ENCODE data around the gene KCNC1.

The KCNC1 gene

DNA sequence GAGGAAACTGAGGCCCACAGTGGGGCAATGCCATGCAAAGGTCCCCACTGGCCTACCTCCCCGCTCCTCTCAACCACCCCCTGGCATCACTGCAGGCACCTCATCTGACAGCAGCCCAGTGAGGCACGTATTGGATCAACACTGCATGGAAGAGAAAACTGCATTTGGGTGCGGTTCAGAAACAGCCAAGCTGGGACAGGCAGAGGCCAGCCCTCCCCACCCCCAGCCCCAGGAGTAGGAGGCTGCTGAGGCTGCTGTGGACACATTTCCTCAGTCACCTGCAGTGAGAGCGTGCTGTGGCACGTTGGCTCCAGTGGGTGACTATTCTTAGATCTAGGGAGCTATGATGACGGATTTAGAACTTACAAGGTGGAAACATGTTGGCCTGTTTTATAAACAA is 63.7 kb downstream of the KCNC1 start:
- DNase-seq, result no peak

DNA sequence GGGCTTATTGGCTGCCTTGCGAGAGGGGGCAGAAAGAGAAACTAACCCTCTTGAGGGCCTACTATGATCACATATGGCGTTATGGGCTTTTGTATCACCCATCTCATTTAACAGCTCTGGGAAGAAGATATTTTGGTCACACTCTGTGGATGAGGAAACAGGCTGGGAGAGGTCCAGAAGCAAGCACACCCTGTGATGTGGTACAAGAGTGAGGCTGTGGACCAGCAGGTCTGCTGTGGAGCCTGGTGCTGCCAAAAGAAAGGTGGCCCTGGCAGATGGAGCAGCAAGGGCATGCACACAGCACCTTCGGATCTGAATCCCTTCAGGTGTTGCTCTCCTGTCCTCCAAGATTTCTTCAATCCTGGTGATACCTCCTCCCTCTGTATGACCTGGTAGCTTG is 64.1 kb downstream of the KCNC1 start:
- DNase-seq, result no peak

DNA sequence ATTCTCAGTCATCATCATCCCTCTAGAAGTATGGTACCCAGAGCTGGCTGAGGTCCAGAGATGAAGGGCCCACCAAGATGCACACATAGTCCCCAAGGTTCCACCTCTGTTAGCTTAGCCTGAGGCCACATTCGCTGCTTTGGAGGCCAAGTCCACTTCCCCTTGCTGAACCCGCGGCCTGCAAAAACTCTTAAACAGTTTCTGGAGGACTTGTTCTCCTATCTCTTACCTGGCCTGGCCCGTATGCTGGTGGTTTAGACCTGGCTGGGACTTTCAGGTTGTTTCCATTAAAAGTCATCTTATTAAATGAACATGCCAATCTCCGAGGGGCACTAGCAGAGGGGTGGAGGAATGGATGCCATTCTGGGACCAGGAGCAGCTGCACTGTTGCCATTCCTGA is 64.6 kb downstream of the KCNC1 start:
- no peak for DNase-seq

DNA sequence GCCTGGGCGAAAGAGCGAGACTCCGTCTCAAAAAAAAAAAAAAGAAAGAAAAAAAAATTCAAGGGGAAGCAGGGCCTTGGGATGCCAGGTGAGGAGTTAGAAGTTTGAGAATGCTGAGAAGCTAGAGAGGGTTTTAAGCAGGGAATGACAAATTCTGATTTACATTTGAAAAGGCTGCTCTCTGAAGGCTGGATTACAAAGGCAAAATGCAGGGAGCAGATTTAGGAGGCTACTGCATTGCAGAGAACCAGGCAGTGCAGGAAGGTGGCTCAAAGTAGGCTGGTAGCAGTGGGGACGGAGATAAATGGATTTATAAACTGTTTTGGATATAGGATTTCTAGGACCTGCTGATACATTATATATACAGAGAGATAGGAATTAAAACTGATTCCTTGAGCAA is 66.6 kb downstream of the KCNC1 start:
- no peak for DNase-seq

DNA sequence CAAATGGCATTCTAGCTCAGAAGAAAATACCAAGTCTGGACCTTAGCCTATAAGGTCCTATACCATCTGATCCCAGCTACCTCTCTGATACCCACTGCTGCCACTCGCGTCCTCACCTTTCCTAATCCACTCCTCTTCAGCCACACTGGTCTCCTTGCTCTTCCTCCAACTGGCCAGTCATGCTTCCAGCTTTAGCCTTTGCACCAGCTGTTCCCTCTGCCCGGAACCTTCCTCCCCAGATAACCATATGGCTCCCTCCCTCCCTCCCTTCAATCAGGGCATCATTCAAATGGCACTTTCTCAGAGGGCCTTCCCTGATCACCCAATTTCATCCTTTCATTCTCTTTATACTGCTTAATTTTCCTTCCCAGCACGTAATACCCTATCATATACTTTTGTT is 67.9 kb downstream of the KCNC1 start:
- DNase-seq, result no peak

DNA sequence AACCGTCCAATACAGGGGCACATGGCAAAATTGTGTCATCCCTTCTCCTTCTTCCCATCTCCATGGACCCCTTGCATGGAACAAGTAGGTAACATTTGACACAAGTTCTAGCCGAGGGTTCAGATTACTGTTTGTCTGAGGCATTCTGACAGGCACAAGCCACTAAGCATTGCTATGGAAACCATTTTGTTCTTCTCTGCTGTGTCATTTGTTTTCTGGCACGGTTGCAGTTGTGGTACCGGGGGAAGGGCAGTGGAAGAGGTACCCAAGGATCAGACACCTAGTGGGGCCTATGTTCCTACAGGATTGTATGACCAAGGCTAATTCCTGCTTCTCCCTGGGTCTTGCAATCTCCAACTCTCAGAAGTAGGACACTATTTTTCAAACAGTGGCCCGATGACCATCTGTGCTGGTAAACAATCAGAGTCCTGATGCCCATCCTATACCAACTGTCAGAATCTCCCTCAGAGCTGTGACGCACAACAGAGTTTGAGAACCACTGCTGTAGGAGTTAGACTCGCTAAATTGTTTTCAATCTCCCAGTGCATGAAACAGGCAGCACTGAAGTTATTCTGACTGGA is 69.3 kb downstream of the KCNC1 start:
- no peak for DNase-seq

DNA sequence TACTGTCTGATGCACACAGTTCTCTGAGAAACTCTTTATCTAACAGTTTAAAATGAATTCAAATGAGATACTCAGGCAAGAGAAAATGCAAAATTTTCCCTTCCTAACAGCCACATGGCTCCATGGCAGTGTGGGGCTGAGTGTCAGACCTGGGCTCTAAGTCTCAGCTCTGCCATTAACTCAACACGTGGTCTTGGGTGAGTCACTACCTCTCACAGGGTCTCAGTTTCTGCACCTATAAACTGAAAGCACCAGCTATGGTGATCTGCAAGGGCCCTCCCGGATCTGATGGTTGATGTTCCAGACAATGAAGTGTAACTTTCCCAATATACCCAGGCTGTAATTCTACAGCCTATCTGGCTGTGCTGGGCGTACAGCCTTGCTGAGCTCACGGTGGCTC is 70.5 kb downstream of the KCNC1 start:
- DNase-seq, result no peak

DNA sequence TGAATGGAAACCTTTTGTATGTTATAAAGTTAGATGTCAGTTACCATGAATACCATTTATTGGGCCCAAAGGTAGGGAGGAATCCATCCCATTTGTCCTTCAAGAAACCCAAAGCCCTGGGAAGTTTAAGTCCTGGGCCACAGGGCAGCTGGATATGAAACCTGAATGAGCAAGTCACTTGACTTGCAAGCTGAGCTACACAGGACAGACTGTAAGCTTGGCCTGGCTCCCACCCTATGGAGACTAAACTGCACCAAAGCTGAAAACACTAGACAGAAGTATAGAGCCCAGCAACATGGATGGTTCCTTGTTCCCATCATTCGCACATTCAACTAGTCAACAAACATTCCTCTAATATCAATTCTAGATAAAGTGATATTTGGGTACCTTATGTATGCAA is 71.3 kb downstream of the KCNC1 start:
- no peak for DNase-seq

DNA sequence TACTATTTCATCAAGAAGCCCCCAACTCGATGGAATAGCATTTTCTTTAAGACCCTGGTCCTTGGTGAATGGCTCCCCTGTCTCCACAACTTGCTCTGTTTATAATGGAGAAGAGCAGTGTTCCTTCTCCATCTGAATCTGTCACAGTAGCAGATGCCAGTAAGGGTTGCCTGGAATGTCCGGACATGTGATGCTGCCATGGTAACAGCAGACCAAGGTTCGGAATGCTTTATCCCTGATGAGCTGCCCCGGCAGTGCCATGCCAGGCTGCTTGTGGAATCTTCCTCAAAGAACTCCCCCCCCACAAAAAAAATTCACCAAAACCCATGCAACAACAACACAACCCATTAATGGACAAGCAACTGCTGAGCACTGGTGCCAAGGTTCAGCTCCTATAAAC is 72.5 kb downstream of the KCNC1 start:
- no peak for DNase-seq

DNA sequence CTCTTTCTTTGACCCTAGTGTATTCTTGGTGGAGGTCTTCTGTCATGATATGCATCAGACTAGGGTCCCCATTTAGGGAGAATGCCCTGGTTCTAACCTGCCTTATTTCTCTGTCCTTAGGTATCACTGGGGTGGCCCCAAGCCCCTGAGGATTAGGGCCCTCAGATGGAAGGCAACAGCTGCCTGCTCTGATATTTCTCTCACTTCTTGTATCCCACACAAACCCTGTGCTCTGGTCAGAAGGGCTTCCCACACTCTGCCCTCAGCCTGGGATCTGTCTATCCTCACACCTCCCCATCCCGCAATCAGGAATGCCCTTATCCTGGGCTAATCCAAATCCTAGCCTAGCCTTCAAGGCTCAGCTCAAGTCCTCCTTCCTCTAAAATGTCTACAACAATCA is 75.5 kb downstream of the KCNC1 start:
- DNase-seq, result no peak

DNA sequence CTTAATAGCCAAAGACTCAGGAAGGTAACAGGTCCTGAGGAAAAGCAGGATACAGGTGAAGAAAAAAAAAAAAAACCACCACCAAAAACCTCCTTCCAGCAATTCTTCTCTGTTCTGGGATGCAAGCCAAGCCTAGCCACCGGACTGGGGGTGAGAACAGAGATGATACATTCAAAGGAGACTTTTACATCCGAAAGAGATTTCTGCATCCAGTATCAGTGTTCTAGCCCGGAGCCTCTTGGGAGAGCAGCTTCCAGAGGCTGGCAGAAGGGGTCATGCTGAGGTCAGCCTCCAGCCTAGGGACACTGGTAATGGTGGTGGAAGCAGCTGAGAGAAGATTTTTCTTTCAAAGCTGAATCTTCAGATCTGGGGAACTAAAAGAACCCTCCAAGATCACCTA is 76.2 kb downstream of the KCNC1 start:
- no peak for DNase-seq

DNA sequence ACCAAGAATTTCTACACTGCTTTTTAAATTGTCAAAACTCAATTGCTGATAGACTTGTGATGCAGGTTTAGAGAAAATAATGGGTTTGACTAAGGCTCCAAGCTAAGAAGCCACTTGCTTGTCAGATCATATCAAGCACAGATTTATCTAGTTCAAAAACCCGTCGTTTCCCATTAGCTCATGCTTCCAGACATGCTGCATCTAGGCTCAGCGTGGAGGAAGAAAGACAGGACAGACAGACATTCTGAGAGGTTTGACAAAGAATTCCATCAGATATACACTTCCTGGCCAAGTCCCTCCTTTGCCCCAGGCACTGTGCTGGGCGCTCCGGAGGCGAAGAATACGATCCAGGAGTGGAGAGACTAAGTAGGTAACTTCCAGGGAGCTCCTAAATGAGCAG is 76.8 kb downstream of the KCNC1 start:
- no peak for DNase-seq

DNA sequence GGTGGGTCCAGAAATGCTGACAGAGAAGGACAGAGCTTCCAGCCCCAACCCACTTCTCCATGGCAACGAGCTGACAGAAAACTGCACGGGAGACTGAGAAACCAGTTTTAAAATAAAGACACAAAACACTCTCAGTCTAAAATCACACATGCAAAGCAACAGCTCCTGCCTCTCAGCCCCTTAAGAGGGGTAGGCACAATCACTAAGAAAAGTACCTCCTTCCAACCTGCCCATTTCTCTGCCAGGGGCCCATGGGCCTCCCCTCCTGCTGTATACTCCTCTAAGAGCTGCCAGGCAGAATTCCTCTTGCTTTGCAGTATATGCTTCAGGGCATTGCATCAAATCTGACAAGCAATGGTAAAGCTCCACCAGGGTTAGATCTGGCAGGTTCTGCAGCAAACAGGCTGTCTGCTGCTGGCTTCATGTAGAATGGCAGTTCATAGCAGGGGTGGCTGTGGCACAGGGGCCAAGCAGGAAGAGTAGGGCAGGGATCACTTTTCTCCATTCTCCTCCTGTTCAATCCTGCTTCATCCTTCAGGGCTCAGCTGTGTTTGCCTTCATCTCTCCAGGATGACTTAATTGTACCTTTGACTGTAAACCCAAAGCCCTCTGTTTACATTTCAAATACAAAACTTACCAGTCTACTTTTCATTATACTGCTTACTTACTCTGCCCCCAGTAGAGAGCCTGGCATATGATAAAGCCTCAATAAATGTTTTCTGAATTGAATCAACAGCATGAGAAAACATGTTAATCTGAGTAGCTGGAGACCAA is 77.7 kb downstream of the KCNC1 start:
- DNase-seq, result no peak

DNA sequence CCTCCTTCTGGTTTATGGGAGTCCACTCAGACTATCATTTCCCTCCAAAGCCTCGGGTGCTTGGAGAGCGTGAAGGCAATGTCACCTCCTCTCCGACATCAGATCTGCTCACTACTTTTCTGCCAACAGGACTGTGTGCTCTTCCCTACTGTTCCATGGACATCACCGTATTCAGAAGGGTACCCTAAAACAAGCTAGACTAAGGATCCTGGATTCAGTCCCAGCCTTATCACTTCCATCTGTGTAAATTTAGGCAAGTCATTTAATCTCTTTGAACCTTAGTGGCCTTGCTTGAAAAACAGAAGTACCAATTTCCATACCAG is 78.2 kb downstream of the KCNC1 start:
- no peak for DNase-seq

DNA sequence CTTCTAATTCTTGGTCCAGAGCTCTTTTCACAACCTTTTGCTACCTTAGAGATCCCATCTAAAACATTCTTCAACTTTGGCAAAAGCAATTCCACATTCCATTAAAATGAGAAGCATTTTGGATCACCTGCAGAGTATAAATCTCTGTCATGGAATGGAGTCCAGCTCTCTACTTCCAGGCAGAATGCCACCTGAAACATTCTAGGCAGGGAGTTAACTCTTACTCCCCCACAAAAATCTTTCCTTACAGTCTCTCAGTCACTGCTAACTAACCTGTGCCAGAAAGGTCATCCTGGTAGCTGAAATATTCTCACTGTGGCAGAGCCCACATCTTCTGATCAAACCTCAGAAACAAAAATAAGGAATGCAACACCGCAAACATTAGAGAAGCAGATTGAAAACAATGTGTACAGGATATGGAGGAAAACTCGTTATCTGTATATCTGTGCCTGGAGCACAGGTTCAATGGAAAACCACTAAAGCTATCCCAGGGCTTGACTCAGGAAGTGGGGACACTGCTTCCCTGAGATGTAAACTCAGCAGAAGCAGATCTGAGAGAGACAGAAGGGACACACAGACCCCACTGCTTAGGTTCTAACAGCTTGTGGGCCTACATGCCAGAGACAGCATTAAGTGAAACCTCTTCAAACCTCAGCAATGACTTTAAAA is 78.9 kb downstream of the KCNC1 start:
- no peak for DNase-seq

DNA sequence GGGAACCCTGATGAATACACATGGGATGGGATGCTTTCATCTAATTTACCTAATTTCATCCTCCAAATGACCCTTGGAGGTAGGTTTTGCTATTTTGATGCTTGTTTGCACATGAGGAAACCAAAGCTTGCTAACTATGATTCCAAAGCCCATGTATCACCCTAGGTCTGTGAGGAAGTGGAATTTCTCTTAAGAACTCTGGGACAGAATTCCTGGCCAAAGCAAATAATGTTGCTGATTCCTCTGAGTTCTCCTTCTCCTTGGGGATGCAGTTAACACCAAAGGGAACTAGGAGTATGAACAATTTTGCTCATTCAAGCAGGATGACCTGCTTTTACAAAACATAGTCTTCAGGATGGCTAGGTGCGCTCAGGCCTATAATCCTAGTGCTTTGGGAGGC is 80.0 kb downstream of the KCNC1 start:
- DNase-seq, result no peak

DNA sequence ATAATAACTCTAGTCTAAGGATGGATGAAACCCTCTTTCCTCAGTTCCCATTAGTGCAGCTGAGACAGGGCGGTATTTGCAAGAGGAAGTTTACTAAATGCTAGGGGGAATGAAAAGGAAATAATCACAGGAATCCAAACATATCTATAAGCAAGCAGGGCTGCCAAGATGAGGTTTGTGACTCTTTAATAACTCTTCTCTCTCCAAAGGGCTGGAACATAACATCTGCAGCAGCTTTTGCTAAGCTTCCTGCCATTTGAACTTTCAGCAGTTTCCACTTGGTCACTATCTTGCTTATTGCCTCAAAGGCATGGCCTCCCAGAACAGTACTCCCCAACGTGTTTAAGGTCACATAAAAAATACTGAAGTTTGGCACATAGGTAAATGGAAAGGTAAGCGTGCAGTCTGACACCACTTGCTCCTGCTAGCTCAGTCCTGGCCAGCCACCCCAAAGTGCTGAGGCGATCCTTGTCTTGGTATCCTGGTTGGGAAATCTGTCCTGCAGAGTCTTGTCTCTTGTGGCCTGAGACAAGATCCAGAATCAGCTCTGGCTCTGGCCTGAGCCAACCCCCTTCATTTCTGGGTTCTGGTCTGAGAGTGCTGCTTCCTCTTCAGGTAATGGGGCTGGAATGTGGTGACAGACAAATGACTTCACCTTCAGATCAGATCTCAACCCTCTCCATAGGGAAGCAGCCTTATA is 81.8 kb downstream of the KCNC1 start:
- DNase-seq, result no peak

DNA sequence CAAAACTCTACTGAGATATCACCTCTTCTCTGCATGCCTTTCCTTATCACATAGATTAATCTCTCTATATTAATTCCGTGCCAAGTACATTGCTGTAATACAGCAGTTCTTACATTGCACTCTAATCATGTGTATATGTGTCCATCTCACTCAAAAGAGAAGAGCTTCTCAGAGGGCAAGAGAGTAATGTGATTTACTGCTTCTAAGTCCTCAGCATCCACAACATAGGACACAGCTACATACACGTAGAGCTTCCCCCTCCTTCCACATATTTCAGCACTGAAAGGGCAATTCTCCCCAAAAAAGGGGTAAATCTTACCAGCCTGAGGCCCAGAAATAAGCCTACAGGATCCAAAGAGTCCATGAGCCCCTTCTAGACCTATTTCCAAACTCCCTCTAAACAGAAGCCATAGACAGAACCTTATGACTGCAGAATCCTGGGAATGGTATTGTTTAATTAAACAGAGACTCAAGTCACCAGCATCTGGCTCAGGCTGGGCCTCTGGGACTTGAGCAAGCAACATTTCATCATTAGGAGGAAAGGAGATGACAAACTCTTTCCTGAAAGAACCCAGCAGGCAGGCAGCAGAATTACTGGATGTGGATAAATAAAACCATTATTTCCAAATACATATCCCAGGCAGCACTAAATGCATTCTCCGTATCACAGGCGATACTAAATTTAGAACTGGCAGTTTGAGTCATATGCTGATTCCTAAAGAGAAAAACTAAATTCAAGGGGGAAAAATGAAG is 87.2 kb downstream of the KCNC1 start:
- no peak for DNase-seq

DNA sequence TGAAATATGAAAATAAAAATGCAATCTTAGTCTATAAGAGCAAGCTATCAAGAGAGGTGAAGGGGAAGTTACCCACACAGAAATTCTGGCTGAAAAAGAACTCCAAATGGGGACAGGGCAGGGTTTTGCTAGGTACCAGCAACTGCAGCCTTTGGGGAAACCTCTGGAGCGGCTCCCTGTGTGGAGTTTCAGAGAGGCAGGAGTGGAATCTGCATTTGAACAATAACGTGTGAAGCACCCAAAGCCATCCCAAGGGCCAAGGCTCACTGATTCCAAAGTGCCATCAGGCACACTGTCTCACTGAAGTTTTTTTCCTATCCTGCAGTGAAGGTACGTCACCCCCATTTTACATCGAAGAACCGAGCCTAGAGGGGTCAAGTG is 87.8 kb downstream of the KCNC1 start:
- no peak for DNase-seq

DNA sequence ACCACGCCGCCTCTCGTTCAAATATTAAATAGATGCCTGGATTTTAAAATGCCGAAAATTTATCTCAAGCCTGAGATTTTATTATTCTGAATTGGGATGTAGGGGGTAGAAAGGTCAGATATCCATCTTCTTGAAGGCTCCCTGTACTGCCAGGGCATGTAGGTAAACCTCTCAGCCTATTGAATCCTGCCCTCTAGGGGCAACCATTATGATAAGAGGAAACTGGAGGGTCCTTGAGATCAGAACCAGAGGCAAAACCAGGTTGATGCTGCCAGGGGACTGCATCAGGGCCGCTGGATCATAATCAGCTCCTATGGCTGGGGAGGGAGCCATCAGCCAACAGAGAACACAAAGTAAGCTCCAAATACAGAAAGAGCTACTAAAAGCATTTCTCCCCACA is 92.4 kb downstream of the KCNC1 start:
- DNase-seq, result peak; percentile 59

DNA sequence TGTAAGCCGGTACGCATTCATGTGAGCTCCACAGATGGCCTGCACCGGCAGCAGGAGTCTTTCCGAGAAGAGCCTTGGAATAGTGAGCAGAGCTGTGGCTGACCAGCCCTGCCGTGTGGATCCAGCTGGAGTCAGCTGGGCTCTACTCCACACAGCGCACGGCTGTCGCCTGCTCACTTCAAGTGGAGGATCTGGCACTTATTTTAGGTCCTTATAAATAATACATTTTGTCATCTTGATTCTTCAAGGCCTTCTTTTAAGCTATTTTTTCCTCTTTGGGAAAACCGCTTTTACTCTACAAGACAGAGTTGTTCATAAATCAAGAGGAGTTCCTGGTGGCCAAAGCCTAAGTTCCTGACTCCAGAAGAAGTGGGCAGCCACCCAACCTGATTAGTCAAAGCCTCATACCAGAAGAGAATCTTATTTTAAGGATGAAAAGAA is 93.8 kb downstream of the KCNC1 start:
- no peak for DNase-seq

DNA sequence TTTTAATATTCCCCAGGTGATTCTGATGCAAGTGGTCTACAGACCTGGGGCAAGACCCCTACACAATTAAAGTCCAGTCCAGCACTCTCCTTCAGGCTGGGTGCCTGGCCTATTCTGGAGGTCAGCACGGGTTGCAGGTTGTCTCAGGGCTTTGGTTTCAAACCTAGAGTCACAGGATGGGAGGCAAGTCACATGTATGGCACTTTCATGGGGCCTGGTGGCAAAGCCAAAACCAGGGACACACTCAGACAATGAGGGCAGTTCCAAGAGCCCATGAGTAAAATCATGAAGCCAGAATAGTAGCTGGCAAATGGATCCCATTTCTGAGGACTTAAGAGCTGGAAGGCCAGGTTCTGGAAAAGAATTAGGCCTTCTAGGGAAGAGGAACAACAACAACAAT is 96.6 kb downstream of the KCNC1 start:
- no peak for DNase-seq

DNA sequence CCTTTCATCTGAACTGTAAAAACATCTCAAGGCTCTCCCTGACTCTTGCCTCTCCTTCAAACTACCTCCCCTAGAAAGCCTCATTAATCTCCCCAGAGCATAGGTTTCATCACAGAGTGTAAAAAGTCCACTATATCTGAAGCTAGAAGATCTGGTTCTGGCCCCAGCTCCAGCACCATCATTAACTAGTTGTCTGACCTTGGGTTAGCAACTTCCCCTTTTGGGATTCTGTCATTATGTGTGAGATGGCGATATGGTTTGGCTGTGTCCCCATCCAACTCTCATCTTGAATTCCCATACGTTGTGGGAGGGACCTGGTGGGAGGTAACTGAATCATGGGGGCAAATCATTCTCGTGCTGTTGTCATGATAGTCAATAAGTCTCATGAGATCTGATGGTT is 97.3 kb downstream of the KCNC1 start:
- DNase-seq, result no peak
